GM19455 (cell line): Measurements from ENCODE around the gene FERMT2.
"Not testable (repeated sequence)": the region's sequence is repeated elsewhere in the genome, so short reads cannot be mapped to it uniquely, and the experiment has no call there.

ENCODE experiments used
- ATAC-seq: cut with Tn5 transposase; IDR thresholded peaks from one replicate; pipeline ENCODE4 v1.9.1; 2021; ENCODE audit not compliant: unreplicated experiment

FERMT2 gene

GRCh38 chr14:52868911-52869618 lies 81.8 kb downstream of the FERMT2 start:
- no peak for ATAC-seq

- not testable (repeated sequence) for ATAC-seq
These were observed 86.0 kb downstream of the FERMT2 start for GRCh38 chr14:52864893-52865292.

GRCh38 chr14:52863334-52863700 lies 87.5 kb downstream of the FERMT2 start:
- ATAC-seq: no peak

DNA sequence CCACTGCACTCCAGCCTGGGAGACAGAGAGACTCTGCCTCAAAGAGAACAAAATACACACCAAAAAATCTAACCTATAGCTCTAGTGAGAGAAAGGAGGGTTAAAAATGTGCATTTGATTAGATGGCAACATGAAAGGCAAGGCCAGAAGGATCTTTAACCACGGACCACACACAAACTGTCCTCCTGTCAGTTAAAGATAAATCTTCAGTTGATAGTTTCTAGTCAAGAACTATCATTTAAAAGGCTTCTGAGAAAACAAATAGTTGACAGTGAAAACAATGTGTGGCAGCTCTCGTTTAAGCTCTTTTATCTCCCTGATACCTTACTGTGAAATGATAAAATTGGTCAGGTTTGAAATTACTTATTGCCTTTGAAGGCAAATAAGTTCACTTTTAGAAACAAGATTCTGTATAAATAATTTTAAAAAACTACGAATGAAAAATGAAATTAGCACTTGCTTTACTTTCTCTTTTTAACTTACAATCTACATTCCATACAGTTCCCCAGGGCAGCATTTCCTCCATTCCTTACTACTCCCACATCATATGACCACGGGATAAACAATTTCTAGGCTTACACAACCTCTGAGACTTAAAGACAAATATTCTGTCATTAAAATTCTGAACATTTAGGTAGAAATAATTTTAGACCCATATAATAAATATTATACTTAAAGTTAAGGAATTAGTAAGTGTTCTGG lies 88.1 kb downstream of the FERMT2 start:
- ATAC-seq: no peak

- ATAC-seq: no peak
These were observed 89.4 kb downstream of the FERMT2 start for GRCh38 chr14:52861403-52861802.

DNA sequence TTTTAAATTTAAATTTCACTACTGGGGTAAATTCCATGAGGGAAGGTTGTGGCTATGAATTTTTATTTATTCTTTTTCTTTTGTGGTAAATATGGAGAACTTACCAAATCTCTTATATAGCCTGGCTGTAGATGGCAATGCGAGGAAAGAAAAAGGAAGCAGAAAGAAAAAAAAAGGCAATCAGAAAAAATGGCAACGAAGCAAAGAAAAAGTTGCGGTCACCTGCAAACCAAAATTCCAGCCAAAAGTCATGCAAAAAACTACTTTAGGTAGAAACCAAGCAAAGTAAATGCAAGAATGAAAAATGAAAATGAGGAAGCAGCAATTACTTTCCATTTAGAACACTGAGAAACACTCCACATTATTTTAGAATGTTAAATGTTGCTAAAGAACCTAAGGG lies 89.9 kb downstream of the FERMT2 start:
- ATAC-seq: no peak

DNA sequence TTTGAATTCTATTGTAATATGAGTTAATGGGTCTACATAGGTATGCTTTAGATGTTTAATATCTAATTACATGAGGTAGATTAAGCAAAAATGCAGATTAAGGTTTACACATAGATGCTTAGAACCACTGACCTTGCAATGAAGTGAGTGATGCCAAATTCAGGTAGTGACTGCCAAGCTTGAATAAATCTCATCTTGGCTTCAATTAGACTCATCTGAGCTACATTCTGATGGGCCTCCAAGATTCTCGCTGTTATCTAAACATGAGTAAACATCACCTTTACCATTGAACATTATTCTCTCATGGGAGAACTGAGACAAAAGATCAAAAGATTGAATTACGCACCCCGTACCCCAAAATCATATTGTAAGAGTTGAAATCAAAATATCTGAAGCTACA lies 90.6 kb downstream of the FERMT2 start:
- ATAC-seq: no peak

- no peak for ATAC-seq
These were observed 94.7 kb downstream of the FERMT2 start for GRCh38 chr14:52856139-52856538.

DNA sequence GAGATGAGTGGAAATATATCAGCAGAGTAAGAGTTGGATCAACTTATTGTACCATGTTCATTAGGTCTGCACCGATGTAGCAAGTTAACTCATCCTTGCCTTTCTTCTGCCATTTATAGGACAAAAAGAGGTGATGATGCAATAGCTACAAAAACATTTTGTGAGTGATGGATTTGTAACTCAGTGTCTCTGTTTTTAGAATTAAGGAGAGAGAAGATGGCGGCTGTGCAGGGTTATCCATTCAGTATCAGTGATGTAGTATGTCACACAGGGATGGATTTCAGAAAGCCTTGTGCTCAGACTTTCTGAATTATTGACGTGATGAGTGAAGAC lies 97.4 kb downstream of the FERMT2 start:
- ATAC-seq: no peak

DNA sequence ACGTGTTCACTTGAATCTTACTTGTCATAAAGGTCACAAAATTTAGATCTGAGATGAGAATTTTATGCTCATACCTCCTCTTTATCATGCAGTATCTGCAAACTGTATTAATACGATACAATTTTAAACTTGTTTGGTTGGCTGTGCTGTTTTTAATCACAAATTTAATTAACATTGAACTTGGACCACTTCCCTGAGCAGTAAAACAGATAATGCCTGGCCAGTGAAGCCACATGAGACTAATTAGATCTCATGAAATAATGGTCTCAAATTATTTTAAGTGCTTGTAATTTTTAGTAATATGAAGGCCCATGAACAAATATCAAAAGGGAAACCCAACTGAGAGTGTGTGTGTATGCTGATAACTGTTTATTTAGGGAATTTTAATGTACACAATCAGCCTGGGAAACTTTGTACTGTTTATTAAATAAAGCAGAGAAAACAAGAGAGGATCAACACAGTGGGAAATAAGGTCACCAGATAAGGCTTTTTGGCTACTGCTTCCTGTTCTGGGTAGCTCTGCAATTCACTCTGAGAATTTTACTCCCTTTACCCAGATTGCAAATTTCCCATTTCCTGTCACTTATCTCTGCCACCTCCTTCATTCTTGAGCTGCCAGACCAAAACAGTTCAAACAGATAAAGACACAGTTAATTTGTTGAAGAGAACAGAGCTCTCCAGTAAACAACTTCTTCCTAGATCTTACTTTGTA lies 97.9 kb downstream of the FERMT2 start:
- no peak for ATAC-seq

- ATAC-seq: no peak
These were observed 100.4 kb downstream of the FERMT2 start for GRCh38 chr14:52850451-52850909.

GRCh38 chr14:52848626-52849025 lies 102.2 kb downstream of the FERMT2 start:
- no peak for ATAC-seq

- no peak for ATAC-seq
These were observed 104.3 kb downstream of the FERMT2 start for GRCh38 chr14:52846591-52846990.

DNA sequence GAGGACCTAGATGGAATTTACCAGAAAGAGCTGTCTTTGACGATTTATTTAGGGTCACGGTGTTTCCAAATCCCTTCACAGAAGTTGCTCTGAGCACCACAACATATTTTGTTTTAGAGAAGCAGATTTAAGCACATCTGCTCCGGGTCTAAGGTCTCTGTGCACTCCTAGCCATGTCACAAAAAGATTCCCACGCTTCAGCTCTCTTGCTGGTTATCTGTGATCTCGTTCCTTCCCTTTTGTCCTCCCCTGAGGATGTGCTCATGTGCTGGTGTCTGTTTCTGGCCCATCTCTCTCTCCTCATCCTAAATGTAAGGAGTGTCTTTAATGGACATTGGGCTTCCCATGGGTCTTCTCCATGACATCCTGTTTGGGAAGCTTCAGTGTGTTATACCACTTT lies 105.8 kb downstream of the FERMT2 start:
- no peak for ATAC-seq

DNA sequence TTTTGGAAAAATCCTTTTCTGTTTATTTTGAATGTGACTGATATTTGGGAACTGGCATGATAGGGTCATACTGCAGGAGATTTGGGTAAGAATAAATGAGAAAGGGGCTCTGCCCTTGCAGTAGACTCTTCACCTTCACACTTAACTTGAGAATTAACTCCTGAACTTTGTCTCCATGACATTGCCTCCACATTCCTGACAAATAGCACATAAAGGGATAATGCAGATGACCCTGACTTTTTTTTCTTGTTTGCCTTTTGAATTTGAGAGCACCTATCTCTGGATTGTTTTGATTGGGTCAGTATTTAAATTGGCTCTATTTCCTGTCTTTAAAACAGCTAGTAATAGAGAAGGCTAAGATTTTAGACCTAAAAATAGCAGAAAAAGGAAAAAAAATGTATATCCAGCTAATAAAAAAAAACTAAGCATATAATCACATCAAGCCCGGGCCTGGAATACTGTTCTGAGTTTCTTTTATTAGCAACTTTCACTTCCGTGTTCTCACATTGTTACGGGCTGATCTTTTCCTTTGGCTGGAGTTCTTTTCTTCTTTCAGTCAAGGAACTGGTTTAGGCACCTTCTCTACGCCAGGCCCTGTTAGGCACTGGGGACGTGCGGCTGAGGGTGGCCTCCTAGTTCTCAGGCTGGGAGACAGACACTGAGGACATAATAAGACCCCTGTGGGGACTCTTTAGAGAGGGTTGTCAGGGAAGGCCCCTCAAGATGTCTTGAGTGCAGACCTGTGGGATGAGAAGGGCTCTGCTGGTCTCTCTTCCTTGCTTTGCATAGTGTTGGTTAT lies 106.4 kb downstream of the FERMT2 start:
- ATAC-seq: no peak

DNA sequence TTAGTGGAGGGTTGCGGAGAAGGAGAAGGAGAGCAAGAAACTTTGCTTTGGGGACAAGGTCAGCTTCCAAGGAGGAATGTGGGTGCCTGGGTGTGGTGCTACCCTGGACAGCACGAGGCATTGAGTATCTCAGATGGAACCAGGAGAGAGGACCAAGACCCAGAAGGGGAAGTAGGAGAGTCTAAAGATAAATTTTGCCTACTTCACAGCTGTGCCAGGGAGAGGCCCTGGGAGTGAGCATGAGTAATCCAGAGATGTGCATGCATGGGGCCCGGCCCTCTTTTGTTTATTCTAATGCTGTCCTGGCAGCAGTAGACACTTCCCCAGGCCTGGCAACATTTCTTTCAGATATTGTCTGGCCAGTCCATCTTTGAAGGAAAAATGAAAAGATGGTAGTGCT lies 110.0 kb downstream of the FERMT2 start:
- no peak for ATAC-seq

- ATAC-seq: no peak
These were observed 113.4 kb downstream of the FERMT2 start for GRCh38 chr14:52837451-52837850.

GRCh38 chr14:52836063-52836462 lies 114.8 kb downstream of the FERMT2 start:
- no peak for ATAC-seq

DNA sequence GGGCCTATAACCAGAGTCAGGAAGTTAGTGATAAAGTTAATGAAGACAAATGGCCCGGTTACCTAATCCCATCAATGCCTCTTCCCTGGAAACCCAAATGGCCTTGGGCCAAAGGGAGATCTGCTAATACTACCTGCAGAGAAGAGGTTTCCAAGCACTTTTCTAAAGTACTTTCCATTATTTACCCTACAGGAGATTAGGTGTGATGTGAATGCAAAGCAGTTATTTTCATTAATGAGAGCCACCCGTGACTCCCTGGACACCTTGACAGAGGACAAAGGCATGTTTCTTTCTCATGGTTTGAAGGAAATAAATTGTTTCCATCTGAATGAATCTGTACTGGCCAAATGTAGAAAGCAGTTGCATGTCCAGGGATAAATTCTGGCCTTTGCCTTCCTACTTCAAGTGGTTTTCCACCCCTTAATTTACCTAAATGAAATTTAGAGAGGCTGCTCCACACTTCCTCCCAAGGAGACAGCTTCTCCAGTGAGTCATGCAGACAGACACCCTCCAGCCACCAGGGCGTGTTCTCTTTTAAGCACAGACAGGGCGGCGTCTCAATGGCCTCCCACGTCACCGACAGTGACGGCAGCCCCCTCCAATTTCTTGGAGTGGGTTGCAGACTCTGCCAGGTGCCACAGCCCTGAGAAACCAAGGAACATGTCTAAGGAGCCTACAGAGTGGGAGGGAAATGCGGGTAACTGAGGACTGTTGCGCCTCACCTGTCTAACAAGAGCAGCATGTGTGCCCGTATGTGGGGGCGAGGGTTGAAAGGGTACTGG lies 115.5 kb downstream of the FERMT2 start:
- no peak for ATAC-seq

DNA sequence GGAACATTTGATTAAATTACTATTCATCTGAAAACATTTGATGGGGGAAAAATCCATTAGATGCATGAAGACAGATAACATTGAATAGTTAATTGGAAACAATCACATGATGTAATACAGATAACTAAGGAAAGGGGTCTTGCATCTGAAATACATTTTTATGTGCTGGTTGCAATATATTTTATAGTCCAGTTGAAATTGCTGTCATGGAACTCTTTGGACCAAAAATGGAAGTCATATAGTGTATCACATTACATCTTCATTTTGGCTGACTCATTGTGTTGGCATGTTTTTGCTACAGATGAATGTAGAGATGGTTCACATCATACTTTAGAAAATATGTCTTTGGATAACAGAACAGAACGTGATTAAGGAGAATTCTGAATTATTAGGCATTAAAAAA lies 116.4 kb downstream of the FERMT2 start:
- no peak for ATAC-seq

DNA sequence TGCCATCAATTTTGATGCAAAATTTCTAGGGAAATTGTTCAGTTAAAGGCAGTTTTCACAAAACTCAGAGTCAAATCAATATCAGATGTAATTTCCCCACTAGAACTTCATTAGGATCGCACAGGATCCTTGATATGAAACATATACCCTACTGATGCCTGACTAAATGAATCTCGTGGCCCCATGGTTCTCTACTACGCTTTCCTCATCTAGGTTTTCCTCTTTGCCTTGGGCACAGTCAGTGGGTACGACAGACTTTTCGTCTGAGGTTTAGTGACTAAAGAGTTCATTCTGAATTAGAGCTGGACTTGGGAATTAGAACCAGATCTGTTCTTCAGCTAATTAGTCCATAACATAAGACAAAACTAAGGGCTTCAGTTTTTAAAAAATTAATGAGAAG lies 117.0 kb downstream of the FERMT2 start:
- no peak for ATAC-seq
